Measurements from ENCODE around the gene MLXIP.
"Not testable (repeated sequence)": the region's sequence is repeated elsewhere in the genome, so short reads cannot be mapped to it uniquely, and the experiment has no call there.

MLXIP gene

DNA sequence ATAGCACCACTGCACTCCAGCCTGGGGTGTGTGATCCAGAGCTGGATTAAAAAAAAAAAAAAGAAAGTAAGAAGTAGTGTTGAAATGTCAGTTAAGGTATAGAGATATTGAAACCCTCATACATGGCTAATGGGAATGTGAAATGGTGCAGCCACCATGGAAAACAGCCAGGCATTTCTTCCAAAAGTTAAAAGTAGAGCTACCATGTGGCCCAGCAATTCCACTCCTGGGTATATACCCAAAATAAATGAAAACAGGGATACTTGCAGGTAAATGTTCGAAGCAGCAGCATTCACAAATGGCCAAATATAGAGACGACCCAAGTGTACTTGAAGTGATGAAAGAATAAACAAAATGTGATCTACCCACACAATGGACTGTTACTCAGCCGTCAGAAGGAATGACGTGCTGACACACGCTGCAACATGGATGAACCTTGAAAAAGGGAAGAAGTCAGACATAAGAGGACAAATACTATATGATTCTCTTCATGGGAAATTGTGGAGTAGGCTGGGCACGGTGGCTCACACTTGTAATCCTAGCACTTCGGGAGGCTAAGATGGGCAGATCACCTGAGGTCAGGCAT, 80.2 kb downstream of the MLXIP start:
- no peak for DNase-seq

DNA sequence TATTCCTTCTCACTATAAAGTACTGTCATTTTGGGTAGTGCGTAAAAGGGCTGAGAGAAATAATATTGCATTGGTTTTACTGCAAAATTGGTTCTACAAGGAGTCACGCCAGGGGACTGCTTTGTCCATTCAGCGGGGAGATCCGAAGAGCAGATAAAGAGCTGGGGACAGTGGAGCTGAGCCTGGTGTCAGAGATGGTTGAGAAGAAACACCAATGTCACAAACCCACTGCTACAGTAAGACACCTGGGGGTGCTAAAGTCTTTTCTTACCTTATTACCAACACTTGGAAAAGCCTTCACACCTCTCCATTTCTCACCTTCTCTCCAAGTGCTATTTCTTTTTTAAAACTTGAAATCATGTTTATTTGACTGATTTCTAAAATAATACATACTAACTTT, 81.3 kb downstream of the MLXIP start:
- DNase-seq: no peak

DNA sequence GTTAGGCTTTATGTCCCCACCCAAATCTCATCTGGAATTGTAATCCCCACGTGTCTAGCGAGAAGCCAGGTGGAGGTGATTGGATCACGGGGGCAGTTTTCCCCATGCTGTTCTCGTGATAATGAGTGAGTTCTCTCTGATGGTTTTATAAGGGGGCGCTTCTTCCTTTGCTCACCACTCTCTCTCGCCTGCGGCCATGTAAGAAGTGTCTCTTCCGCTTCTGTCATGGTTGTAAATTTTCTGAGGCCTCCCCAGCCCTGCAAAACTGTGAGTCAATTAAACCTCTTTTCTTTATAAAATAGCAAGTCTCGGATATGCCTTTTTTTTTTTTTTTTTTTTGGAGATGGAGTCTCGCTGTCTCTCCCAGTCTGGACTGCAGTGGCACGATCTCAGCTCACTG, 82.2 kb downstream of the MLXIP start:
- no peak for DNase-seq

DNA sequence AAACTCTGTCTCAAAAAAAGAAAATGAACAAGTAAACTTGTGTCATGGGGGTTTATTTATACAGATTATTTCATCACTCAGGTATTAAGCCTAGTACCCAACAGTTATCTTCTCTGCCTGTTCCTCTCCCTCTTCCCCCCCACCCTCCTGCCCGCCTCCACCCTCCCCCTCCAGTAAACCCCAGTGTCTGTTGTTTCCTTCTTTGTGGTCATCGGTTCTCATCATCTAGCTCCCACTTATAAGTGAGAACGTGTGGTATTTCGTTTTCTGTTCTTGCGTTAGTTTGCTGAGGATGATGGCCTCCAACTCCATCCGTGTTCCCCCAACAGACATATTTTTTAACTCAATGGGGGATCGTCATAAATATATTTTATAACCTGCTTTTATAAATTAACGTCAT, 83.1 kb downstream of the MLXIP start:
- no peak for DNase-seq

DNA sequence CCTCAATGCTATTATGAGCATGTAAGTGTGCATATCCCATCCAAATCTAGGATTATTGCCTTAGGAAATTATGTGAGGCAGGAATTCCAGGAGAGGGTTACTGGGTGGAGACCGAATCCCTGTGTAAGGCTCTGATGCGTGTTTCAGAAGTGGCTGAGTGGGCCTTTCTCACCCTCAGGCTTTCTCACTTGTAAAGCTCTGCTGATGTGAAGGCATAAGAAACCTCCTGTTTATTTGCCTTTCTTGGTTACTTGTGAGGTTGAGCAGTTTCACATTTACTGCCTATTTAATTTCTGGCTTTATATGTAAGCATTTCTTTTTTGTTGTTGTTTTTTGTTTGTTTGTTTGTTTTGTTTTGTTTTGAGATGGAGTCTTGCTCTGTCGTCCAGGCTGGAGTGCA, 84.4 kb downstream of the MLXIP start:
- no peak for DNase-seq

DNA sequence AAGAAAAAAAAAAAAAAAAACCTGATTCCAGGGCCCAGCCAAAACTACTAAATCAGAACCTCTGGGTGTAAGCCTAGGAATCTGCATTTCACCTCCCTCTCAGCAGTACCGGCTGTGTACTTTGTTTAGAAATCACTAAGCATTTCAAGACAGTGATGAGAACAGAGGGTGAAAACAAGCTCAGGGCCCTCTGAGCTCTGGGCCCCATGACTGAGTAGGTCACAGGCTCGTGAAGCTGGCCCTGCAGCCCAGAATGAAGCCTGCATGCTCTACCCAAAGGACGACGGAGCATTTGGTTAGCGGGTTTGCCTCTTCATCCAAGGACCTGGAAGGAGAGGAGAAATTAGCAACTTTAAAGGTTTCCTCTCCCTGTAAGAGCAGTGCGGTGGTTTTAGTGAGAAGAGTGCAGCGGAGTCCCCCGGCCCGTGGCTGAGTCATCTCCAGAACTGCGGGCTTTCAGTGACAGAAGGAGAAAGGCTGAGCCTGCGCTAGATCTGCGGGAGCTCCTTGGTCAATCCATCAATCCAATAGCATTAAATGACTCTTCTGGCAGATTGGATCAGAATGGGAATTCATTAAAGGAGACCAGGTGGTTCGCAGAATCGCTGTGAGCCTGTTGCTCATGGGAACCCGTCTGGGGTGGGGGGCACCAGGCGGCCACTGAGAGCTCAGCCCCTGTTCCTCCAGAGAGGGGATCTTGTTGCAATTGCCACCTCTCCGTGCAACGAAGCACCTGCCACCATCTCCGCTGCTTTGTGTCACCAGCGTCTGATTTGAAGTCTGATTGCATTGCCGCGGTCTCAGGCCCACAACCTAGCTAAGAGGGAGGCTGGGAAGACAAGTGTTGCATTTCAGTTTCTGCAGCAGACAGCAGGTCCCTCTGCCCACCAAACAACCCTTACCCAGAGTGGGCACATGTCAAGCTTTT, 88.1 kb downstream of the MLXIP start:
- DNase-seq: no peak

DNA sequence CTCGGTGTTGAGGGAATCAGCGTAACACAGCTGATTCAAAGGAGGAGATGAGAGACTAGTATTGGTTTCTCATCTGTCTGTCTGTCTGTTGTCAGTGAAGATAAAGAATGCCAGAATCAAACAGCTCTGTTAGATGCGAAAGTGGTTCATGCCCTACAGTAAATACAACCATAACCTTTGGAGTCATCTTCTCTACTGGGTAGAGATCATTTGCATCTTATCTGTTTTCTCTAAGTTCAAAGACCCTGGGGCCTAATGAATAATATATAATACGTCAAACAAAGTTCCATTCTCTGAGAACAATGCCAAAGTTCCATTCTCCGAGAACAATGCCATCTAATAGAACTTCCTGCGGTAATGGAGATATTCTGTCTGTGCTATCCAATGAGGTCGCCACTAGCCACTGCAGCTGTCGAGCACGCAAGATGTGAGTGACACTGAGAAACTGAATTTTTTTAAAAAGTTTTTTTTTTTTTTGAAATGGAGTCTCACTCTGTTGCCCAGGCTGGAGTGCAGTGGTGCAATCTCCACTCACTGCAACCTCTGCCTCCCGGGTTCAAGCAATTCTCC, 88.9 kb downstream of the MLXIP start:
- no peak for DNase-seq

DNA sequence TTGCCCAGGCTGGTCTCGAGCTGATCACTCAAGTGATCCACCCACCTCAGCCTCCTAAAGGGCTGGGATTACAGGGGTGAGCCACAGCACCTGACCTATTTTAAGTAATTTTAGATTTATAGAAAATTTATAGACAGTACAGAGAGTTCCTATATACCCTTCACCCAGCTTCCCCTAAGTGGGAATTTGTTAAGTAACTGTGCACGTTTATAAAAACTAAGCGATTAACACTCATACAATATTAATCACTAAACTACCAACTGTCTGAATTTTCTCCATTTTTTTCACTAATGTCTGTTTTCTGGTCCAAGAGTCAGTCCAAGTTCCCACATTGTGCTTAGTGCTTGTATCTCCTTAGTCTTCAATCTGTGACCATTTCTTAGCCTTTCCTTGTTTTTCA, 89.9 kb downstream of the MLXIP start:
- DNase-seq: no peak

DNA sequence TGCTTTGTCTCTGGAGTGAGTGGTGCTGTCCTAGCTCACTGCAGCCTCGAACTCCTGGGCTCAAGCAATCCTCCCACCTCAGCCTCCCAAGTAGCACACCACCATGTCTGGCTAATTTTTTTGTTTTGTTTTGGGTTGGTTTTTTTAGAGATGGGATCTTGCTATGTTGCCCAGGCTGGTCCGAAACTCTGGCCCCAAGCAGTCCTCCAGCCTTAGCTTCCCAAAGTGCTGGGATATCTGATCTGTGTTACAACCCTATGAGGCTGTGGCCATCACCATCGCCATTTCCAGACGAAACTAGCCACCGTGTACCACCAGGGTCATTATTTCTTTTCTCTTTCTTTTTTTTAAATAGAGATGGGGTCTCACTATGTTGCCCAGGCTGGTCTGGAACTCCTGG, 92.8 kb downstream of the MLXIP start:
- DNase-seq: no peak

DNA sequence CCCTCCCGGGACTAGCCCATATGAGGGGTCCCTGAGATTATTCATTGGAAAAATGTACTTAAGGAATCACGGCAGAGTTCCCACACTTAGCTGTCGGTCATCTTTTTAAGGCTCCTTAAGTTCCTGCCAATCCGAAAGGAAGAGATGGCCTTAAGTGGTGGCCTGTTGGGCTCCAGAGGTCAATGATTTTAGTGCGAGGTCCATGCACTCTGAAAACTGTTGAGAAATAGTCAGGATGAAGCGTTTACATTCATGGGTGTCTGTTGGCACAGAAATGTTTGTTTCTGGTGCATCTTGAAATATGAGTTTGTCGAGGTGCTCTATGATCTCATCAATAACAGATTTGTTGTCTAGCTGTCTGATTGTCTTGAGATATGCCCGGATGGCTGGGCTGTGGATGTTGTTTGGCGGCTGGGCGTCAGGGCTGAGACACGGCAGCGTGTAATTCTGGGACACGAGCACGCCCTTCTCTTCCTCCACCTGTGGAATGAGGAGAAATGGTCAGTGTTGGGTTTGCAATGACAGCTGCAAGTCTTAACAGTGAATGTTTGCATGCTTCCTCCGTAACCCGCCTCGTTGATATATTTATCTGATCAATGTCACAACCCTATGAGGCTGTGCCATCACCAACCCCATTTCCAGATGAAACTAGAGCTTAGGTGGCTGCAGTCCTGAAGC, 93.8 kb downstream of the MLXIP start:
- DNase-seq: no peak

DNA sequence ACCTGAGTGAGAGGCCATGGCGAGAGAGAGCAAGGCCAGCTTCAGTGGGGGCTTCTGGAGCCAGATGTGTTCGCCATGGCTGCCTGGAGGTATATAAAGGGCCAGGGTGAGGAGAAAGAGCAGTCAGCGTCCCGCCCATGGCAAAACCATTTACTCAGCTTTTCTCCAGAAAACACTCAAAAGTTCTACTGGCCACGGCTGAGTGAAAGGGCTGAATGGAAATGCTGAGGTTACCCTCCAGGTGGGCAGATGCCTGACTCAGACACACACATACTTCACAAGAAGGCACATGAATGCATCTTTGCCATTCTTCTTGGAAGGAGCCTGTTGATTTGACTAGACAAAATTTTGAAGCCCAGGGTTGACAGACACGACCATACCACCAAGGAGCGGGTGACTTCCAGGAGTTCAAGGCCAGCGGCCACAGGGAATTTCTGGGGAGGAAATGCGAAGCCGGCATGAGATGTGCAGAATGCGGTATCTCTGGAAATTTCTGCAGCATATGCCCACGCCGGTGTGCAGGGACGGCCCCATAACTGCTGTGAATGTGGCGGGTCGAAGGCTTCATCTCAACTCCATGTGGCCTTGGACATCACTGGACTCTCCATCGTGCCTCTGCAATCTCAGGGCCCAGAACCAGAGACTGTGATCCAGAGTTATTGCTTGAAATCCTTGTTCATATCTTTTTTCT, 95.7 kb downstream of the MLXIP start, which contains the start of gene IL31:
Gene IL31, minus strand, starts transcription at position 67 of the 691 bp plus-strand sequence. Its CDS starts 49 bp downstream, at position 18.
- DNase-seq: no peak

DNA sequence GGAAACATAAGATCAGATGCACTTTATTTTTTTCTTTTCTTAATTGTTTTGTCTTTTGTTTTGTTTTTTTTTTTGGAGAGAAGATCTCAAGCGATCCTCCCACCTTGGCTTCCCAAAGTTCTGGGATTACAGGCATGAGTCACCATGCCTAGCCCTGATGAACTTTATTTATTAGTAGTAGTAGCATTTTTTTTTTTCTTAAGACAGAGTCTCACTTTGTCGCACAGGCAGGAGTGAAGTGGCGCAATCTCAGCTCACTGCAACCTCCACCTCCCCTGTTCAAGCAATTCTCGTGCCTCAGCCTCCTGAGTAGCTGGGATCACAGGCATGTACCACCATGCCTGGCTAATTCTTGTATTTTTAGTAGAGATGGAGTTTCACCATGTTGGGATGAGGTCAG, 97.9 kb downstream of the MLXIP start:
- DNase-seq: not testable (repeated sequence)

DNA sequence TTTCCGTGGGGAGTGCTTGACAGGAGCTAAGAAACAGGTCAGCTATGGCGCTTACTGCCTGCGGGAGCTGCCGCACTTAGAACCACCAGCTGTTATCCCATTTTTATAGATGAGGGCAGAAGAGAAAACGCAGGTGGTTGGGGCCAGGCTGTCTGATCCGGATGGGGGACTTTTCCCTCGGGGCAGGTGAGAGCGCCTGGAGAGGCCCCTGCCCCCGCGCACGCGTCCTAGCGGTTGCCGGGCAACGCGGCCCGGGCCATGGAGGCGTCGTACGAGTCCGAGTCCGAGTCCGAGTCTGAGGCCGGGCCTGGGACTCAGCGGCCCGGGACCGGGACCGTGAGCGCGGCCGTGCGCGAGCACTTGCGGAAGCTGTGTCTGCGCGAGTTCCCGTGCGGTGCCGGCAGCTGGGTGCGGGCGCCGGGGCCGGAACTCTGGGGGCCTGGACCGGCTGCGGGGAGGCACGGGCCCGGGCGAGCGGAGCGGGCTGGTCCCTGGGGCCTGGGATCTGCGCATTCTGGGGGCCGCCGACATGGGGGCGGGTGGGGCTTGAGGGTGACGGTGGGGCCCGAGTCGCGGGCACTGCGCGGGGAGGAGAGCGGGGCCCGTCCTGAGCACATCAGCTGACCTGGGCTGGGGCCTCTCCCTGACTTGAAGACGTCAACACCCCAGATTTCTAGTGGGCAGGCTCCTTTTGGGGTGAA, 104.5 kb downstream of the MLXIP start, which contains the start of gene LRRC43:
Gene LRRC43, plus strand, starts transcription at position 237 of the 701 bp plus-strand sequence. Its CDS starts 22 bp downstream, at position 259.
- no peak for DNase-seq

DNA sequence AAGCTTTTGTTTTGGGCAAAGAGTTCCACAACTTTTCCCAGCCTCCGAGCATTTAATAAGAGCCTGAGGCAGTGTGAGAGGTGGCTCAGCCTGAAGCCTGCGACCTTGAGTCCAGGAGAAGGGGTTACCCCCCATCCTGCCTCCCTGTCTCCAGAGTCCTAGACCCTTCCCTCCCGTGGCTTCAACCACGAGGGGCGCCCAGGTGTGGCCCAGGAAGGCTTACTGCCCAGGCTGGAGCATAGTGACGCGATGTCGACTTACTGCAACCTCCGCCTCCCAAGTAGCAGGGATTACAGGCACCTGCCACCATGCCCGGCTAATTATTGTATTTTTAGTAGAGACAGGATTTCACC, 105.0 kb downstream of the MLXIP start:
- no peak for DNase-seq

DNA sequence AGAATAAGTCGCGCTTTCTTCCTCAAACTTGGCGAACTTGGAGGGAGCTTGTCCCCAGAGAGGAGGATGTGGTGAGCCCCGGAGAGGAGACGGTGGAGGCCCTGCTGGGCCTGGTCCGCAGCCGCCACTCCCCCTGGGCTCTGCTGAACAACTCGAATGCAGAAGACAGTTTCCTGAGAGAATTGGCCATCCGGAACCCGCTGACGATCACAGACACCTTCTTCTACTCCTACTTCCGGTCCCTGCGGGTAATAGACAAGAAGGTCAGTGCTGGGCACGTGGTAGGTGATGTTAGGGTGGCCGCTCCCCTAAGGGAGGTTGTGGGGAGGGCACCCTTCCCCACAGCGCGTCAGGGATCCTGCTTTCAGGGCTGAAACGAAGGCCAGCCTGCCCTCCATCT, 106.0 kb downstream of the MLXIP start:
- no peak for DNase-seq

DNA sequence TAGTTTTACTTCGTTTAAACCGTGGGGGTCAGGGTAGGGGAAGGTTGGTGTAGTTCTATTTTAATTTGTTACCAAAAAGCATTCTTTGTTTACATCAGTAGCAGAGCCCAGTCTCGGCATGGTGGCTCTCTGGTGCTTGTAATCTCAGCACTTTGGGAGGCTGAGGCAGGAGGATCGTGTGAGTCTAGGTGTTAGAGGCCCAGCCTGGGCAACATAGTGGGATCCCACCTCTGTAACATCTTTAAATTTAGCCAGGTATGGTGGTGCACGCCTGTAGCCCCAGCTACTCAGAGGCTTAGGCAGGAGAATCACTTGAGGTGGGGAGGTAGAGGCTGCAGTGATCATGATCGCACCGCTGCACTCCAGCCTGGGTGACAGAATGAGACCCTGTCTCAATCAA, 106.5 kb downstream of the MLXIP start:
- no peak for DNase-seq

DNA sequence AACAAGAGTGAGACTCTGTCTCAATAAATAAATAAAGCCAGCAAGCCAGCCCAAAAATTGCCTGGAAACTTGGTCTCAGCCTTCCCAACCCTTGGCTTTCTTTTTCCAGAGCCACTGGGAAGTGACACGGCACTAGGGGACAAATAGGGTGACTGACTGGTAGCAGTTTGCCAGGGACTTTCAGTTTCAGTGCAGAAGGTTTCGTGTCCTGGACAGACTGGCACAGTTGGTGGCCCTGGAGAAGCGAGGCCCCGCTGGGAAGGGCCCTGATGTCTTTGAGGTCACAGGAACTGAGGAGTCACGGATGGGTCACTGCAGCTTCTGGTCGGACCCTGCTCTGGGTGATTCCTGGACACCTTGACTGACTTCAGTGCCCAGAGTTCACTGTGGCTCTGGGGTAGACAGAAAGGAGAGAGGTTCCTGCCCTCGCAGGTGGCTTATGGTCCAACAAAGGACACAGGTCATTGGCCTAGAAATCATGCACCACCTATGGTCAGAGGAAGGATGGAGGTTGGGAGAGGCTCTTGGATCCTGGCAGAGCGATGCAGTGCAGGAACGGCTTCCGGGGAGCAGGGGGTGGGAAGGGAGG, 107.0 kb downstream of the MLXIP start:
- DNase-seq: no peak

DNA sequence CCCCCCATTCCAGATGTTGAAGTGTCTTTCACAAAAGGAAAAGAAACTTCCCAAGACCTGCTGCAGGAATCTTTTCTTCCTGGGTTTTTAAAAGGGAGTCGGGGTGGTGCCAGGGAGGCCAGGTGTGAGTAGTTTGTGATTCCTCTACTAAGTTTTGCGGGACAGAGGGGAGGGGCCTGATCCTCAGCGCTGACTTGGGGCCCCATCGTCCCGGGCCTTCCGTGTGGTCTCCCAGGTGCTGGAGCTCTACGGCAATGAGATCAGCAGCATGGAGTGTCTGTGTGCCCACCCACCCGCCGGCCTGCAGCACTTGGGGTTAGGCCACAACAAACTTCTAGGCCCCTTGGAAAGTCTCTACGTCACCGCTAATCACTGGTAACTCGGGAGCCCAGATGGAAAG, 108.9 kb downstream of the MLXIP start:
- no peak for DNase-seq

DNA sequence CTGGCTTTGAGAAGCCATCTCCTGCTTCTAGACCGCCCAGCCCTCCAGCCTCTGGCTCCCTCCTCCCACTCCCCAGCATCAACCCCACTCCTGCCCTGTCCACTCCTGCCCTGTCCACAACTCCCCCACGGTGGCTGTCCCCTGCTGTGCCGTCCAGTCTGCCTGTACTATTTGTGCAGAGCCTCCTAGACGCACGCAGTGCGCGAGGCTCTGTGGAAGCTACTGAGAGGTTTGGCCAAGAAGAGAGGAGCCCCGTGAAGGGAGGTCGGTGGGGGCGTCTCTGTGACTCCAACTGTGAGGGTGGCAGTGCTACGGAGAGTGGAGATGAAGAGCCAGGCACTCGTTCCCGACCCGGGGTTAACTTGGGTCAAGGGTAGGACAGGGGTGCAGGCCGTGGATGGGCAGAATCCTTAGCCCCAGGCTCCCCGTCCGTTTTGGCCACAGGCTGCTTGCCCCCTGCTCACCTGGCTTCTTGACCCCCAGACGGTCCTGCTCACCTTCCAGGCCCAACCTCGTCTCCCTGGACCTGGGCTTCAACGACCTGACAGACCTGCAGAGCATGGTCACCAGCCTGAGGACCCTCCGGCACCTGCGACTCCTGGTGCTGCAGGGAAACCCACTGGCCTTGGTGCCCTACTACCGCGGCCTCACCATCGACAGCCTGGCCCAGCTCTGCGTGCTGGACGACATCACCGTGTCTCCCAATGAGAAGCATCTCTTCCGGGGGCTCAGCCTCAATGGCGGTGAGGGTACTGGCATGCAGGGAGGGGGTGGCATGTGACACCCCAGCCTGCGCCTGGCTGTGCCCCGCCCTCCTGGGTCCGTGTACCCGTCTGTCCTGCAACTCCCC, 111.3 kb downstream of the MLXIP start:
- DNase-seq: no peak

DNA sequence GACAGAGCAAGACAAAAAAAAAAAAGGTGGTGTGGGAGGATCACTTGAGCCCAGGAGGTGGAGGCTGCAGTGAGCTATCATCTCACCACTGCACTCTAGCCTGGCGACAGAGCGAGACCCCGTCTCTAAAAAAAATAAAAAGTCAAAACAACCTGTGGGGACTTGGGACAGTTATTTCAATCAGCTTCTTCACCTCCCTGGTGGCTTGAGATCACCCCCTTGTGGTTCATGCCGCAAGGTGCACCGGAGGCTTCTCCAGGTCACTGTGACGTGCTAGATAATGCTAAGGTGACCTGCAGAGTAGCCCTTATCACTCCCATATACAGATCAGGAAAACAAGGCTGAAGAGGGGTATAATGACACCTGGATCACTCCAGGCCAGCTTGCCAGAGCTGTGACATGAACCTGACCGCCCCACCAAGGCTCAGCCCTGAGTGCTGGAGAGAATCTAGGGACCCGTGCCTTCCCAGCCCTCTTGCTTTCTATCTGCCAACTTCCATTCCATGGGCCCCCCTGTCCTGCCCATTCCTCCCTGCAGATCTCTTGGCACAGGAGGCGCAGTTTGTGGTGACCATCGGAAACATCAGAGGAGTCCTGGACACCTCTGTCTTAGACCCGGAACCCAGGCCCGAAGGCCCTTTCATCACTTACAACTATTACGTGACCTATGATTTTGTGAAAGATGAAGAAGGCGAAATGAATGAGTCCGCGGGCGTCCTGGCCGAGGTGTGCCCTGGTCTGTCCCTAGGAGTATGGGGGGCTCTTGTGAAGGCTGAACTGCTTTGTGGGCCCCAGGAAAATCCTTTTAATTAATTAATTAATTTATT, 112.5 kb downstream of the MLXIP start:
- DNase-seq: no peak
